ENCODE data around the gene BHLHE23. TPM values are rescaled to one million over a fixed set of nuclear protein-coding genes. Genes with fewer than 3 reads are reported as not detected.

BHLHE23 gene
- total RNA-seq, 1 experiment from 2014 or later, result not detected

DNA sequence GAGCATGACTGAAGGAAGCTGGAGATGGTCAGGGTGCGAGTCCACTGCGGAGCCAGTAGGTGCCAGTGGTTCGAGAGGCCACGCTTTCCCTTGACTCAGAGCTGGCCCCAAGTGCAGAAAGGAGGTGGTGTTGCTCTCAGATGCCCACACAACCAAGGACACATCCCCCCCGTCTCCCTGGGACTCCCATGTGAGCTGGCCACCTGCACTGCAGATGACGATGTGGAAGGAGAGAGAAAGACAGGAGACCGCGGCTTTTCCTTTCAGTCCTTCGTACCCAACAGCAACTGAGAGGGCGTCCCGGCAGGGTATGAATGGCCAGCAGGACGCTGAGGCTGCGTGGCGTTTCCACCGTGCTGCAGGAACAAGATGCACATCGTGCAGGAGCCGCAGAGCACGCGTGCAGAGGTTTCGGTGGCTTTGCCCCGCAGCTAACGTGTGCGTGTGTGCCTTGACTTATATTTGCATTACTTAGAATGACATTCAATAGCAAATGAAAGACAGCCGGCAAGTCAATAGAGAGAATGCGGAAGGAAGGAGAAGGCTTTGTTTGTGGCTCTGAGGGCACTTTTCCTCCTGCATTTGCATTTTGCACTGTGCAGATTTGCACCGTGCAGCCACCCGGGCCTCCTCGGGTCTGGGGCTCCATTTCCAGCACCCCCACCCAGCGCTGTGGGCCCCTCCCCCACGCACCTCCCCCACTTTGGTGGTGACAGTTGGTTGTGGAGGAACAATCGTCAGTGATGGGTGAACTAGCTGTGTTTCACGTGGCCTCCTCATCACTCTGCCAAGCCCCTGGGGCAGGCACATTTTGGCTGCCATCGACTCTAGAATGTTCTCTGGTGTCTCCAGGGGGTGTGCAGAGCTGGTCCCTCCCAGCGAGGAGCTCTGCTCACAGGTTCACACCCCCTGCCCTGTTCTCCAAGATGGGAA is 26.4 kb upstream of the BHLHE23 start:
- Histone ChIP-seq H3K4me2 (no peak overlapping the region), H3K27me3 (ENCODE audit: insufficient read depth, low read depth) (peaks cover 81% of the 10 kb centered on the region)

DNA sequence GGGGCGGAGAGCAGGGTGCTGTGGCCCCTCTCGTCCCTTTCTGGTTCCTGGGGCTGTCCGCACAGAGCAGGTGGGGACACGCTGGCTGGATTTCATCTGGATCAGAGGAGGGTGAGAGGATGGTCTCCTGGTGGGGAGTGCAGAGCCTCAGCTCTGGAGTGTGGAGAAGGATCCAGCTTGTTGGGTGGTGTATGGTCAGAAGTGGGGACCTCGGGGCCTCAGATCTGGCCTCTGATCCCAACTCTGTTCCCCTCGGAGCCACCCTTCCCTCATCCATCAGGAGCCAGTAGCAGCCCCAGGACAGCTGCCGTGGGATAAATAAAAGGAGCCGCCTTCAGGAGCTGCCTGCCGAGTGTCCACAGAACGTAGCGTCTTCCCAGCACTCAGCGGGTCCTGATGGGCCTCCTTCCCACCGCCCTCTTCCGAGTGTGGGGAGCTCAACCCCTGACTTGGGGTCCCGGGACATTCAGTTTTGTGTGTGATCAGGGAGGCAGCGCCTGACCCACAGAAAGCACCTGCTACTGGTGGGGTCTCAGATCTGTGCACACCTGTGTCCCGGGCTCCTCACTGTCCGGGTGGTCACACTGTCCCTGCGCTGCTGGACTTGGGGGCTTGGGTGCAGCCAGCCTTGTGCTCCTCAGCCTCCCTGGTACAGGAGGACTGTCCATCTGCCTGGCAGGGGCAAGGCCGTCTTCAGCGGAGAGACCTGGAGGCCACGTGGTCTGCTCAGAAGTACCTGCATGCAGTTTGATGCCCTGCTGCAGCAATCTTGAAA is 25.4 kb upstream of the BHLHE23 start:
- Histone ChIP-seq H3F3A (ENCODE audit: insufficient read depth, low read depth) (no peaks in the 10 kb centered on the region), H3K4me2 (no peak overlapping the region), H3K4me1 (replicated peaks; ENCODE audit: insufficient read depth) (no peaks in the 10 kb centered on the region), H4K20me1 (ENCODE audit: insufficient read depth) (no peaks in the 10 kb centered on the region), H3K9me2 (ENCODE audit: insufficient read depth) (no peaks in the 10 kb centered on the region), H3K27me3 (ENCODE audit: insufficient read depth, low read depth) (peaks cover 78% of the 10 kb centered on the region), H3K9me3 (ENCODE audit: insufficient read depth, low read depth) (no peaks in the 10 kb centered on the region), H3K79me2 (ENCODE audit: low read depth) (no peaks in the 10 kb centered on the region), H3K36me3 (ENCODE audit: low read depth) (no peaks in the 10 kb centered on the region), H2AFZ (no peak overlapping the region), H3K4me3 (no peak overlapping the region), H3K27ac (no peak overlapping the region)
- DNase-seq, result no peak
- POLR2A ChIA-PET (ENCODE audit: unreplicated experiment), result no interaction called here
- intact Hi-C loops (cut with micrococcal nuclease; ENCODE audit: unreplicated experiment), result no loop called here
- BruUV-seq (replicated peaks), result no TSS peak
- TF ChIP-seq, protein P1, sequence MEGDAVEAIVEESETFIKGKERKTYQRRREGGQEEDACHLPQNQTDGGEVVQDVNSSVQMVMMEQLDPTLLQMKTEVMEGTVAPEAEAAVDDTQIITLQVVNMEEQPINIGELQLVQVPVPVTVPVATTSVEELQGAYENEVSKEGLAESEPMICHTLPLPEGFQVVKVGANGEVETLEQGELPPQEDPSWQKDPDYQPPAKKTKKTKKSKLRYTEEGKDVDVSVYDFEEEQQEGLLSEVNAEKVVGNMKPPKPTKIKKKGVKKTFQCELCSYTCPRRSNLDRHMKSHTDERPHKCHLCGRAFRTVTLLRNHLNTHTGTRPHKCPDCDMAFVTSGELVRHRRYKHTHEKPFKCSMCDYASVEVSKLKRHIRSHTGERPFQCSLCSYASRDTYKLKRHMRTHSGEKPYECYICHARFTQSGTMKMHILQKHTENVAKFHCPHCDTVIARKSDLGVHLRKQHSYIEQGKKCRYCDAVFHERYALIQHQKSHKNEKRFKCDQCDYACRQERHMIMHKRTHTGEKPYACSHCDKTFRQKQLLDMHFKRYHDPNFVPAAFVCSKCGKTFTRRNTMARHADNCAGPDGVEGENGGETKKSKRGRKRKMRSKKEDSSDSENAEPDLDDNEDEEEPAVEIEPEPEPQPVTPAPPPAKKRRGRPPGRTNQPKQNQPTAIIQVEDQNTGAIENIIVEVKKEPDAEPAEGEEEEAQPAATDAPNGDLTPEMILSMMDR (conservative IDR thresholded peaks at IDR 0.05), result no peak
- TF ChIP-seq EZH2 (IDR thresholded peaks at IDR 0.05; ENCODE audit: low read depth), result no peak
- CTCF ChIA-PET, result no interaction called here

More for the DNA sequence above, 26.4 kb upstream of the BHLHE23 start:
- H3K79me2 ChIP-seq (ENCODE audit: low read depth), result no peaks in the 10 kb centered on the region
- ChIA-PET POLR2A (ENCODE audit: unreplicated experiment) (interaction anchor here (0.6 kb wide), 1 partner anchor 211 kb away, joined by 4 read pairs; no protein-coding TSS in a partner anchor), CTCF (no interaction called here)
- H2AFZ ChIP-seq, result no peak overlapping the region
- no peak for DNase-seq
- no peaks in the 10 kb centered on the region for H3K36me3 ChIP-seq (ENCODE audit: low read depth)
- H4K20me1 ChIP-seq (ENCODE audit: insufficient read depth), result no peaks in the 10 kb centered on the region
- no peak overlapping the region for H3K27ac ChIP-seq
- no peaks in the 10 kb centered on the region for H3K4me1 ChIP-seq (replicated peaks; ENCODE audit: insufficient read depth)
- no peaks in the 10 kb centered on the region for H3K9me2 ChIP-seq (ENCODE audit: insufficient read depth)
- TF ChIP-seq, protein P1 (conservative IDR thresholded peaks at IDR 0.05), result no peak
- no peak for TF ChIP-seq EZH2 (IDR thresholded peaks at IDR 0.05; ENCODE audit: low read depth)
- no TSS peak for BruUV-seq (replicated peaks)
- no peak overlapping the region for H3K4me3 ChIP-seq
- no peaks in the 10 kb centered on the region for H3F3A ChIP-seq (ENCODE audit: insufficient read depth, low read depth)
- H3K9me3 ChIP-seq (ENCODE audit: insufficient read depth, low read depth), result no peaks in the 10 kb centered on the region
- intact Hi-C loops (cut with micrococcal nuclease; ENCODE audit: unreplicated experiment), result no loop called here

DNA sequence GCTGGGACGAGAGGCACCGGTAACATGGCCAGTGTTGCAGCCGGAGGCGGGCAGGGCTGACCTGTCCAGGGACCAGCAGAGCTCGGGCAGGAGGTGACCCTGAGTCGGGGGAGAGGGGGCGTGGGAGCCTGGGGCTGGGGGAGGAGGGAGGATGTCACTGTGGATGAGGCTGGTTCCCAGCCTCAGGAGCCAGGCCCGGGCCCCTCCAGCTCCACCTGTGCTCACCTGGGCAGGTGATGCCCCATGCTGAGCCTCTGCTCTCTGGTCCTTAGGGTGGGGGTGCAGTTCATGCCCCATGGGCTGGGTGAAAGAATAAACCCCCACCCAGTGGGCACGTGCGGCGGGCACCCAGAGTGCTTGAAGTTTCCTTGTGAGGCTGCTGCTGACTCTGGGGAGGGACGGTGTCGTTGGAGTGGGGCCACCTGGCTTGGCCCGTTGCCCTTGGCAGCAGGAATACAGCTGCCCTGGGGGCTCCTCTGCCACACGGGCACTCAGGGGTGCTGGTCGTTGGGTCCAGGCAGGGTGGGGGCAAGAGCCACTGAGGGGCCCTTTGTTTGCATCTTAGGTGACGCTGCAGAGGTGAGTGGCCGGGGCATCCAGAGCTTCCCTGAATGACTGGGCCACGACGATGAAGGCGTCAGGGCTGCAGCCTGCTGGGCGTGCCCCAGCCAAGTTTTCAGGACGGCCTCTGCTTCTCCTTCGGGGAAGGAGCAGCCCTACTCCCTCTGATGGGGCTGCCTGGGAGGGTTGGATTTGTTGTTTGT is 24.7 kb upstream of the BHLHE23 start:
- TF ChIP-seq, protein P1 (conservative IDR thresholded peaks at IDR 0.05), result no peak
- no peak for TF ChIP-seq EZH2 (IDR thresholded peaks at IDR 0.05; ENCODE audit: low read depth)
- H3K27me3 ChIP-seq (ENCODE audit: insufficient read depth, low read depth), result peaks cover 78% of the 10 kb centered on the region
- H3F3A ChIP-seq (ENCODE audit: insufficient read depth, low read depth), result no peaks in the 10 kb centered on the region
- H3K4me3 ChIP-seq, result no peak overlapping the region
- H3K9me3 ChIP-seq (ENCODE audit: insufficient read depth, low read depth), result no peaks in the 10 kb centered on the region
- intact Hi-C loops (cut with micrococcal nuclease; ENCODE audit: unreplicated experiment), result no loop called here
- H3K4me1 ChIP-seq (replicated peaks; ENCODE audit: insufficient read depth), result no peaks in the 10 kb centered on the region
- H3K4me2 ChIP-seq, result no peak overlapping the region
- ChIA-PET POLR2A (ENCODE audit: unreplicated experiment) (no interaction called here), CTCF (no interaction called here)
- no peaks in the 10 kb centered on the region for H3K79me2 ChIP-seq (ENCODE audit: low read depth)
- no peaks in the 10 kb centered on the region for H3K36me3 ChIP-seq (ENCODE audit: low read depth)
- no peak overlapping the region for H3K27ac ChIP-seq
- H4K20me1 ChIP-seq (ENCODE audit: insufficient read depth), result no peaks in the 10 kb centered on the region
- no peak for DNase-seq
- no peak overlapping the region for H2AFZ ChIP-seq
- no peaks in the 10 kb centered on the region for H3K9me2 ChIP-seq (ENCODE audit: insufficient read depth)
- BruUV-seq (replicated peaks), result no TSS peak

Data from PC-9 (cell line).